ENCODE results near the gene CACNA2D1.

GRCh38 chr7:81925530-81925929 lies 518.0 kb downstream of the CACNA2D1 start:
- TF ChIP-seq POLR2AphosphoS5 (IDR thresholded peaks at IDR 0.05): no peak
- TF ChIP-seq POLR2A (IDR thresholded peaks at IDR 0.05): no peak
